Peyer's patch (tissue), 4 donors: Measurements from ENCODE around the gene UBE2QL1. TPM values are rescaled to one million over a fixed set of nuclear protein-coding genes. Genes with fewer than 3 reads are reported as not detected.

Experiments
- DNase-seq, 3 donors: peaks; one replicate each; pipeline ENCODE4 v3.0.0-alpha.2; 2017 to 2019
- H3K27ac ChIP-seq, 4 donors: fragments of 200-600 bp; sonication (generic); one replicate each; pipeline ENCODE4 v1.5.1; 2016 to 2019
- H3K27me3 ChIP-seq, 2 donors: fragments of 200-600 bp; sonication (generic); one replicate each; pipeline ENCODE4 v1.5.1; 2019
- H3K36me3 ChIP-seq, 3 donors: fragments of 200-600 bp; sonication (generic); one replicate each; pipeline ENCODE4 v1.5.1; 2016 to 2019
- H3K4me1 ChIP-seq, 4 donors: fragments of 200-600 bp; sonication (generic); one replicate each; pipeline ENCODE4 v1.5.1; 2016 to 2019
- H3K4me3 ChIP-seq, 4 donors: fragments of 200-600 bp; sonication (generic); 1 replicate in 3 of 4; 2 replicates in 1 of 4; pipeline ENCODE4 v1.5.1; 2016 to 2019; ENCODE audit warnings: mild to moderate bottlenecking in 1 of 4
- H3K9me3 ChIP-seq, 4 donors: fragments of 200-600 bp; sonication (generic); one replicate each; pipeline ENCODE4 v1.5.1; 2016 to 2019; ENCODE audit warnings: mild to moderate bottlenecking in 1 of 4
- CTCF ChIP-seq, 6 experiments: fragments of 450-650 bp in 4 of 6; fragments of 200-600 bp in 2 of 6; sonication (generic) in 1 of 6; IDR thresholded peaks; one replicate each; pipeline ENCODE4 v1.5.1; 2017 to 2019; ENCODE audit warnings: antibody characterized with exemption in 6 of 6, mild to moderate bottlenecking in 3 of 6, moderate library complexity in 1 of 6
- POLR2A ChIP-seq, 2 donors: fragments of 450-650 bp; IDR thresholded peaks; one replicate each; pipeline ENCODE4 v1.5.1; 2017; ENCODE audit warnings: antibody characterized with exemption in 2 of 2, mild to moderate bottlenecking in 2 of 2, moderate library complexity in 2 of 2
- total RNA-seq, 4 donors: library from RNA; depleted of rRNA; stranded (reverse); fragments of >200 nt; gene quantifications; one replicate each; pipeline ENCODE4 v1.1.0, GENCODE V29; 2016

UBE2QL1 gene
- total RNA-seq, 4 donors from 2014 or later: 1.0 to 3.3 TPM; not detected in 2

- Histone ChIP-seq H3K4me3 (no peak overlapping the region), H3K4me1 (no peaks in the 10 kb centered on the region), H3K27me3 (no peaks in the 10 kb centered on the region), H3K27ac (no peak overlapping the region), H3K36me3 (no peaks in the 10 kb centered on the region), H3K9me3 (no peaks in the 10 kb centered on the region)
- TF ChIP-seq CTCF (IDR thresholded peaks at IDR 0.05) (no peak), POLR2A (IDR thresholded peaks at IDR 0.05) (no peak)
- DNase-seq: no peak
Observed at GRCh38 chr5:6516823-6517222, 68.2 kb downstream of the UBE2QL1 start.

DNA sequence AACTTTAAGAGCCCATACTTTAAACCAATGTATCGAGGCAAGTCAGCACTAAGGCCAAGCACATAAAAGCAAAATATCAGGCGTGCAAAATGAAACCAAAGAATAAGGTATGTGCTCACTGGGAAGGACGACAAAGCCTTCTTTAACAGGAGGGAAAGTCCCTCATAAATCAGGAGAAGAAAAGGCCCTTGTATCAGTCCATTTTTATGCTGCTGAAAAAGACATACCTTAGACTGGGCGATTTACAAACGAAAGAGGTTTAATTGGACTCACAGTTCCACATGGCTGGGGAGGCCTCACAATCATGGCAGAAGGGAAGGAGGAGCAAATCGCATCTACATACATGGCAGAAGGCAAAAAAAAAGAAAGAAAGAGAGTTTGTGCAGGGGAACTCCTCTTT, 68.9 kb downstream of the UBE2QL1 start:
- Histone ChIP-seq H3K36me3 (no peaks in the 10 kb centered on the region), H3K27me3 (no peaks in the 10 kb centered on the region), H3K4me1 (no peaks in the 10 kb centered on the region), H3K9me3 (no peaks in the 10 kb centered on the region), H3K4me3 (no peak overlapping the region), H3K27ac (no peak overlapping the region)
- no peak for DNase-seq
- TF ChIP-seq POLR2A (IDR thresholded peaks at IDR 0.05): no peak
- TF ChIP-seq CTCF (IDR thresholded peaks at IDR 0.05): no peak

GRCh38 chr5:6518298-6519057, 69.8 kb downstream of the UBE2QL1 start:
- Histone ChIP-seq H3K4me1 (no peaks in the 10 kb centered on the region), H3K27ac (no peak overlapping the region), H3K36me3 (no peaks in the 10 kb centered on the region), H3K9me3 (no peaks in the 10 kb centered on the region), H3K4me3 (no peak overlapping the region), H3K27me3 (no peaks in the 10 kb centered on the region)
- DNase-seq: no peak
- TF ChIP-seq POLR2A (IDR thresholded peaks at IDR 0.05): no peak
- TF ChIP-seq CTCF (IDR thresholded peaks at IDR 0.05): no peak

DNA sequence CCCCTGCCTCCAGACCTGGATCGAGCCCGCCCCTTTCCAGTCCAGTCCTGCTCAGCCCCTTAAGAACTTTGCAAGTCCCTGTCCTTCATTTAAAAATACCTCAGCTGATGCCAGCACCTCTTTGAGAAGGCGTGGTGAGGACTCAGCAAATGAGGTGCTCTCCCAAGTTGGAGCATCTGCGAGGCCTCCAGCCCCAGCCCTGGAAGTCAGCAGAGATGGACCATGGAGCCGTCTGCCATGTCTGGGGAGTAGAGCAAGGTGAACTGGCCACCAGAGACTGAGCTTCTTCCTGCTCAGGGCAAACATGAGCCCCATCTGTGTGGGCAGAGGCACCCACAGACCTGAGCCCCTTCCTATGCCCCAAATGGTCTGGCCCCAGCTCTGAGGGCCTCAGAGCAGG, 71.5 kb downstream of the UBE2QL1 start:
- no peak overlapping the region for H3K4me3 ChIP-seq
- H3K4me1 ChIP-seq: no peaks in the 10 kb centered on the region
- no peaks in the 10 kb centered on the region for H3K9me3 ChIP-seq
- H3K27me3 ChIP-seq: no peaks in the 10 kb centered on the region
- no peaks in the 10 kb centered on the region for H3K36me3 ChIP-seq
- TF ChIP-seq POLR2A (IDR thresholded peaks at IDR 0.05) (no peak), CTCF (IDR thresholded peaks at IDR 0.05) (no peak)
- H3K27ac ChIP-seq: no peak overlapping the region
- no peak for DNase-seq

GRCh38 chr5:6522331-6522730, 73.7 kb downstream of the UBE2QL1 start:
- Histone ChIP-seq H3K9me3 (no peaks in the 10 kb centered on the region), H3K27ac (no peak overlapping the region), H3K36me3 (no peaks in the 10 kb centered on the region), H3K27me3 (no peaks in the 10 kb centered on the region), H3K4me3 (no peak overlapping the region), H3K4me1 (no peaks in the 10 kb centered on the region)
- TF ChIP-seq CTCF (IDR thresholded peaks at IDR 0.05) (no peak), POLR2A (IDR thresholded peaks at IDR 0.05) (no peak)
- no peak for DNase-seq
